ENCODE measurements around the gene AR.
"Not testable (repeated sequence)": the region's sequence is repeated elsewhere in the genome, so short reads cannot be mapped to it uniquely, and the experiment has no call there.

The AR gene

GRCh38 chrX:67652543-67652942, 108.7 kb downstream of the AR start:
- H3K4me1 ChIP-seq (ENCODE audit: control insufficient read depth, insufficient read depth, low read length): no peaks in the 10 kb centered on the region
- no peaks in the 10 kb centered on the region for H3K27me3 ChIP-seq (ENCODE audit: control insufficient read depth, insufficient read depth, low read length)
- no peaks in the 10 kb centered on the region for H3K9me3 ChIP-seq (ENCODE audit: control insufficient read depth, insufficient read depth, low read length)
- no peak overlapping the region for H3K9ac ChIP-seq (ENCODE audit: low read depth, low read length)
- H3K4me3 ChIP-seq (ENCODE audit: low read depth, low read length): no peak overlapping the region
- H3K36me3 ChIP-seq (ENCODE audit: control insufficient read depth, insufficient read depth, low read length): no peaks in the 10 kb centered on the region

- Histone ChIP-seq H3K9me3 (ENCODE audit: control insufficient read depth, insufficient read depth, low read length) (no peaks in the 10 kb centered on the region), H3K27me3 (ENCODE audit: control insufficient read depth, insufficient read depth, low read length) (no peaks in the 10 kb centered on the region), H3K4me3 (ENCODE audit: low read depth, low read length) (no peak overlapping the region), H3K9ac (ENCODE audit: low read depth, low read length) (no peak overlapping the region), H3K4me1 (ENCODE audit: control insufficient read depth, insufficient read depth, low read length) (no peaks in the 10 kb centered on the region), H3K36me3 (ENCODE audit: control insufficient read depth, insufficient read depth, low read length) (no peaks in the 10 kb centered on the region)
Observed at GRCh38 chrX:67654301-67654700, 110.5 kb downstream of the AR start.

GRCh38 chrX:67665583-67665982, 121.8 kb downstream of the AR start:
- H3K4me3 ChIP-seq (ENCODE audit: low read depth, low read length): no peak overlapping the region

DNA sequence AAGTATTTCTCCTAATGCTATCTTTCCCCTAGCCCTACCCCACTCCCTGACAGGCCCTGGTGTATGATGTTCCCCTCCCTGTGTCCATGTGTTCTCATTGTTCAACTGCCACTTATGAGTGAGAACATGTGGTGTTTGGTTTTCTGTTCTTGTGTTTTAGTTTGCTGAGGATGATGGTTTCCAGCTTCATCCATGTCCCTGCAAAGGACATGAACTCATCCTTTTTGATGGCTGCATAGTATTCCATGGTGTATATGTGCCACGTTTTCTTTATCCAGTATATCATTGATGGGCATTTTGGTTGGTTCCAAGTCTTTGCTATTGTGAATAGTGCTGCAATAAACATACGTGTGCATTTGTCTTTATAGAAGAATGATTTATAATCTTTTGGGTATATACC, 126.9 kb downstream of the AR start:
- H3K36me3 ChIP-seq (ENCODE audit: control insufficient read depth, insufficient read depth, low read length); H3K4me1 ChIP-seq (ENCODE audit: control insufficient read depth, insufficient read depth, low read length); H3K4me3 ChIP-seq (ENCODE audit: low read depth, low read length); H3K27me3 ChIP-seq (ENCODE audit: control insufficient read depth, insufficient read depth, low read length); H3K9ac ChIP-seq (ENCODE audit: low read depth, low read length); H3K9me3 ChIP-seq (ENCODE audit: control insufficient read depth, insufficient read depth, low read length): not testable (repeated sequence)

More at GRCh38 chrX:67665583-67665982, 121.8 kb downstream of the AR start:
- no peaks in the 10 kb centered on the region for H3K4me1 ChIP-seq (ENCODE audit: control insufficient read depth, insufficient read depth, low read length)
- no peaks in the 10 kb centered on the region for H3K27me3 ChIP-seq (ENCODE audit: control insufficient read depth, insufficient read depth, low read length)
- H3K36me3 ChIP-seq (ENCODE audit: control insufficient read depth, insufficient read depth, low read length): no peaks in the 10 kb centered on the region
- H3K9me3 ChIP-seq (ENCODE audit: control insufficient read depth, insufficient read depth, low read length): no peaks in the 10 kb centered on the region
- no peak overlapping the region for H3K9ac ChIP-seq (ENCODE audit: low read depth, low read length)

- Histone ChIP-seq H3K27me3 (ENCODE audit: control insufficient read depth, insufficient read depth, low read length) (no peaks in the 10 kb centered on the region), H3K9ac (ENCODE audit: low read depth, low read length) (no peak overlapping the region), H3K36me3 (ENCODE audit: control insufficient read depth, insufficient read depth, low read length) (no peaks in the 10 kb centered on the region), H3K4me1 (ENCODE audit: control insufficient read depth, insufficient read depth, low read length) (no peaks in the 10 kb centered on the region), H3K4me3 (ENCODE audit: low read depth, low read length) (no peak overlapping the region), H3K9me3 (ENCODE audit: control insufficient read depth, insufficient read depth, low read length) (no peaks in the 10 kb centered on the region)
Observed at GRCh38 chrX:67673741-67674274, 130.0 kb downstream of the AR start.

- no peaks in the 10 kb centered on the region for H3K27me3 ChIP-seq (ENCODE audit: control insufficient read depth, insufficient read depth, low read length)
- no peak overlapping the region for H3K9ac ChIP-seq (ENCODE audit: low read depth, low read length)
- H3K4me1 ChIP-seq (ENCODE audit: control insufficient read depth, insufficient read depth, low read length): no peaks in the 10 kb centered on the region
- H3K4me3 ChIP-seq (ENCODE audit: low read depth, low read length): no peak overlapping the region
- H3K36me3 ChIP-seq (ENCODE audit: control insufficient read depth, insufficient read depth, low read length): no peaks in the 10 kb centered on the region
- H3K9me3 ChIP-seq (ENCODE audit: control insufficient read depth, insufficient read depth, low read length): no peaks in the 10 kb centered on the region
Observed at GRCh38 chrX:67674741-67675140, 130.9 kb downstream of the AR start.

DNA sequence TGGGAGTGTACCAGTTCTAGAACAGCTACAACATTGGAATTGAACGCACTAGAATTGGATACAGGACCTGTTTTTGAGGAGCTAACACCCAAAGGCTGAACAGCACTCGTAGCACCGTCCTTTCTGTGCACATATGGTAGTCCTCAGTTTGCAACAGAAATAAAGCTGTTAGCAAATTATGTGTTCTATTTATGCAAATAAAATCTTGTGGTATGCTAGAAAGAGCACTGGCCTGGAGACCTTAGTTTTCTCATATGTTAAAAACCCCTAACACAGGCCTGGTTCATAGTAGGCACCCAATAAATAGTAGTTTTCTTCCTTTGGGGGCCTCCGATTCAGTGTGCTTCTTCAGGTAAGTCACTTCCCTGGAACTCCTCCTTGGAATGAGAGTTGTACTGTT, 140.3 kb downstream of the AR start:
- Histone ChIP-seq H3K36me3 (ENCODE audit: control insufficient read depth, insufficient read depth, low read length) (no peaks in the 10 kb centered on the region), H3K27me3 (ENCODE audit: control insufficient read depth, insufficient read depth, low read length) (no peaks in the 10 kb centered on the region), H3K4me3 (ENCODE audit: low read depth, low read length) (no peak overlapping the region), H3K9ac (ENCODE audit: low read depth, low read length) (no peak overlapping the region), H3K9me3 (ENCODE audit: control insufficient read depth, insufficient read depth, low read length) (no peaks in the 10 kb centered on the region), H3K4me1 (ENCODE audit: control insufficient read depth, insufficient read depth, low read length) (no peaks in the 10 kb centered on the region)

DNA sequence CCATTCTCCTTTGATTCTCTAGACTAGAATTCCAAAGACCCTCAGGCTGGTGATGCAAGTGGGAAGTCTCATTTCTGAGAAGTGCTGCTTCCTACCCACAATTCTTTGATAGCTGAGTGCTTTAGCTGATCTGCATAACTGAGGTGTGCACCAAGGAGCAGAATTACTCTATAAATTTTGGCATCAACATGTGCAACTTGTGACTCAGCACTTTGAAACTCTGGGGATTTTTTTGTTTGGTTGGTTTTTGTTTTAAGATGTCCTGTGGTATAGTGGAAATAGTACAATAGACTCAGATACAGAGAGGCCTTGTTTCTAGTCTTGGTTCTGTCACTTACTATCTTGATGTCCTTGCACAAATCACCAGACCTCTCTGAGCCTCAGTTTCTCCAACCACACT, 148.4 kb downstream of the AR start:
- no peak overlapping the region for H3K4me3 ChIP-seq (ENCODE audit: low read depth, low read length)
- H3K9ac ChIP-seq (ENCODE audit: low read depth, low read length): no peak overlapping the region
- no peaks in the 10 kb centered on the region for H3K36me3 ChIP-seq (ENCODE audit: control insufficient read depth, insufficient read depth, low read length)
- no peaks in the 10 kb centered on the region for H3K27me3 ChIP-seq (ENCODE audit: control insufficient read depth, insufficient read depth, low read length)
- H3K4me1 ChIP-seq (ENCODE audit: control insufficient read depth, insufficient read depth, low read length): no peaks in the 10 kb centered on the region
- H3K9me3 ChIP-seq (ENCODE audit: control insufficient read depth, insufficient read depth, low read length): no peaks in the 10 kb centered on the region

GRCh38 chrX:67693928-67694327, 150.1 kb downstream of the AR start:
- Histone ChIP-seq H3K36me3 (ENCODE audit: control insufficient read depth, insufficient read depth, low read length) (no peaks in the 10 kb centered on the region), H3K27me3 (ENCODE audit: control insufficient read depth, insufficient read depth, low read length) (no peaks in the 10 kb centered on the region), H3K4me3 (ENCODE audit: low read depth, low read length) (no peak overlapping the region), H3K4me1 (ENCODE audit: control insufficient read depth, insufficient read depth, low read length) (no peaks in the 10 kb centered on the region), H3K9ac (ENCODE audit: low read depth, low read length) (no peak overlapping the region), H3K9me3 (ENCODE audit: control insufficient read depth, insufficient read depth, low read length) (no peaks in the 10 kb centered on the region)

DNA sequence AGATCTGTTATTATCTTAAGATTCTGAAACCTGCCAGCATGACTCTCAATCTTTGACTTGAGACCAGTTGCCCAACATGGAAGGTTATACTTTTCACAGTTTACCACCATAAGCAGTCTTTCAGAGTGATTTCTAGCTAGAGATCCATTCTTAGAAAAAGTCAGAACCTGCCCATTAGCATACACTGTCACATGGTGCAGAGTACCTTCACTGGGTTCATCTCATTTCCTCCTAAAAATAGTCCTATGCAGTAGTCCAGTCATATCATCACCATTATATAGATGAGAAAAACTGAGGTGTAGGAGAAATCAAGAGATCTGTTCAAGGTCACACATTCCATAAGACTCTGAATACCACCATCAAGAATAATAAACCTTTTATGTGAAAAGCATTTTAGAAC, 153.6 kb downstream of the AR start:
- H3K9me3 ChIP-seq (ENCODE audit: control insufficient read depth, insufficient read depth, low read length): no peaks in the 10 kb centered on the region
- H3K4me1 ChIP-seq (ENCODE audit: control insufficient read depth, insufficient read depth, low read length): no peaks in the 10 kb centered on the region
- H3K9ac ChIP-seq (ENCODE audit: low read depth, low read length): no peak overlapping the region
- H3K27me3 ChIP-seq (ENCODE audit: control insufficient read depth, insufficient read depth, low read length): no peaks in the 10 kb centered on the region
- no peak overlapping the region for H3K4me3 ChIP-seq (ENCODE audit: low read depth, low read length)
- H3K36me3 ChIP-seq (ENCODE audit: control insufficient read depth, insufficient read depth, low read length): no peaks in the 10 kb centered on the region

DNA sequence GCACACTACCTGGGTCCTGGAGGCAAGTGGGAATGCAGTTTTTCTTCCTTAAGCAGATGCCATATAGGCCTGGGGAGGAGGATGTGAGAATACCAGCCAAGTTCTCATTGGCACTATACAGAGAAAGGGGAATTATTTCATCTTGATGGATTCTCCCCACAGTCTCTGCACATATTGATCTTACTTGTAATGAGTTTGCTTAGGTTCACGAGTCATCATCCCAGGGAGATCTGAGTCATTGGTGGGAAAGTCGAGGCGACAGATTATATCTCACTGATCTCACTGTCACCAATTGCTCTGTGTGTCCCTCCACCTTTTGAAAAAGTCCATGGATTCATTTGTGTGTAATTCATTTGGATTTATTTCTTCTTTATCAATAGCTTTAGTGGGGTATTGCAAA, 156.8 kb downstream of the AR start:
- Histone ChIP-seq H3K36me3 (ENCODE audit: control insufficient read depth, insufficient read depth, low read length) (no peaks in the 10 kb centered on the region), H3K9me3 (ENCODE audit: control insufficient read depth, insufficient read depth, low read length) (no peaks in the 10 kb centered on the region), H3K27me3 (ENCODE audit: control insufficient read depth, insufficient read depth, low read length) (no peaks in the 10 kb centered on the region), H3K4me3 (ENCODE audit: low read depth, low read length) (no peak overlapping the region), H3K9ac (ENCODE audit: low read depth, low read length) (no peak overlapping the region), H3K4me1 (ENCODE audit: control insufficient read depth, insufficient read depth, low read length) (no peaks in the 10 kb centered on the region)

DNA sequence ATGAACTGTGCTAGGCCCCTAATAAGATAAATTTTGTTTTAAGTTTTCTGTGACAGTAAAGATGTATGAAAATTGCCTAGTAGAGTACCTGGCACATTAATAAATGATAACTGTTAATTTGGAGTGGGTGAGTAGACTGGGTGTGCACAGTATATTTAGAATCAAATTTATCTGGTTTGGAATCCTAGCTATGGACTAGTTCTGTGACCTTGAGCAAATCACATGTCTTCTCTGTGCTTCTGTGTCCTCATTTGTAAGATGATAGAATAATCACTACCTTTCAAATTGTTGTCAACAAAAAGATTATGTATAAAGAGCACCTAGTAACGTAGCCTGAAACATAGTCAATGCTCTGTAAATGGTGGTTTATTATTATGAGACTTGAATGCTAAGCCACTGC, 170.2 kb downstream of the AR start:
- no peaks in the 10 kb centered on the region for H3K9me3 ChIP-seq (ENCODE audit: control insufficient read depth, insufficient read depth, low read length)
- no peaks in the 10 kb centered on the region for H3K27me3 ChIP-seq (ENCODE audit: control insufficient read depth, insufficient read depth, low read length)
- no peak overlapping the region for H3K9ac ChIP-seq (ENCODE audit: low read depth, low read length)
- no peak overlapping the region for H3K4me3 ChIP-seq (ENCODE audit: low read depth, low read length)
- no peaks in the 10 kb centered on the region for H3K36me3 ChIP-seq (ENCODE audit: control insufficient read depth, insufficient read depth, low read length)
- no peaks in the 10 kb centered on the region for H3K4me1 ChIP-seq (ENCODE audit: control insufficient read depth, insufficient read depth, low read length)

- H3K9me3 ChIP-seq (ENCODE audit: control insufficient read depth, insufficient read depth, low read length): no peaks in the 10 kb centered on the region
- no peak overlapping the region for H3K9ac ChIP-seq (ENCODE audit: low read depth, low read length)
- H3K36me3 ChIP-seq (ENCODE audit: control insufficient read depth, insufficient read depth, low read length): no peaks in the 10 kb centered on the region
- H3K4me1 ChIP-seq (ENCODE audit: control insufficient read depth, insufficient read depth, low read length): no peaks in the 10 kb centered on the region
- H3K4me3 ChIP-seq (ENCODE audit: low read depth, low read length): no peak overlapping the region
- H3K27me3 ChIP-seq (ENCODE audit: control insufficient read depth, insufficient read depth, low read length): no peaks in the 10 kb centered on the region
Observed at GRCh38 chrX:67717571-67717970, 173.8 kb downstream of the AR start.

Measured in iPS-15b (cell line).